ENCODE measurements around the gene FOXP1. TPM values are rescaled to one million over a fixed set of nuclear protein-coding genes. Genes with fewer than 3 reads are reported as not detected.
A peak's percentile ranks its signal among the peaks of the same experiment; 100 is the strongest.

The FOXP1 gene
- total RNA-seq, 2 experiments from 2014 or later, result 108 to 153 TPM

DNA sequence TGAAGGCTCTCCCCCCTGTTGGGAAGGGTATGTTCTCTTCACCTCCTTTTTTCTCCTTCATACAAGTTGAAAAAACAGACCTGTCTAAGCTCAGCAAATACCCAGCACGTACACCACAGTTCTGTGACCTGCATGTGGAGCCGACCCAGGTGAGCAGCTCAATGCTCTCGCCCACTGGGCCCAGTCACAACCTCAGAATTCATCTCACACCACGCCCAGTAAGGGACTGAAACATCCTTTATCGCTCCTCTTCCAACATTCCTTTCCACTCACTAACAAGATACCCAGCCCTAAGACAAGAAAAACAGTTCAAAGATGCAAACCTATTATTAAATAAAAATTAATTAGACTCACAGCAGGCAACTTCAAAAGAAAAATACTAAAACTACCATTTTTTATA lies 68.9 kb downstream of the FOXP1 start:
- ATAC-seq (no peak), DNase-seq (no peak)
- no peaks in the 10 kb centered on the region for H3K27me3 Mint-ChIP-seq
- H3K9me3 Mint-ChIP-seq (ENCODE audit: low read depth), result no peaks in the 10 kb centered on the region
- peaks cover 7% of the 10 kb centered on the region for H3K36me3 Mint-ChIP-seq (ENCODE audit: low read depth)
- ChIA-PET POLR2A (interaction anchor here (0.6 kb wide), 1 partner anchor 413 kb away, joined by 5 read pairs; no protein-coding TSS in a partner anchor), CTCF (interaction anchor here (1.1 kb wide), 1 partner anchor 159 kb away, joined by 3 read pairs; no protein-coding TSS in a partner anchor)
- intact Hi-C loops (cut with DNase I, micrococcal nuclease), result loop anchor here (5.0 to 10.0 kb wide), 4 partner anchors 207 to 970 kb away; no protein-coding TSS in a partner anchor
- no peak overlapping the region for H3K27ac Mint-ChIP-seq
- no peak overlapping the region for H3K4me3 Mint-ChIP-seq
- H3K4me1 Mint-ChIP-seq, result peaks cover 8% of the 10 kb centered on the region

GRCh38 chr3:71513515-71513914 lies 70.0 kb downstream of the FOXP1 start:
- H3K36me3 Mint-ChIP-seq (ENCODE audit: low read depth), result peaks cover 5% of the 10 kb centered on the region
- ChIA-PET POLR2A (no interaction called here), CTCF (interaction anchor here (0.7 kb wide), 1 partner anchor 157 kb away, joined by 3 read pairs; no protein-coding TSS in a partner anchor)
- H3K9me3 Mint-ChIP-seq (ENCODE audit: low read depth), result no peaks in the 10 kb centered on the region
- DNase-seq (no peak), ATAC-seq (peak; percentile 16)
- H3K4me1 Mint-ChIP-seq, result peaks cover 16% of the 10 kb centered on the region
- intact Hi-C loops (cut with DNase I, micrococcal nuclease), result loop anchor here (2.0 to 10.0 kb wide), 5 partner anchors 206 to 969 kb away; no protein-coding TSS in a partner anchor
- H3K27me3 Mint-ChIP-seq, result no peaks in the 10 kb centered on the region
- H3K27ac Mint-ChIP-seq, result no peak overlapping the region
- H3K4me3 Mint-ChIP-seq, result no peak overlapping the region

- H3K9me3 Mint-ChIP-seq (ENCODE audit: low read depth), result no peaks in the 10 kb centered on the region
- no peaks in the 10 kb centered on the region for H3K27me3 Mint-ChIP-seq
- CTCF ChIA-PET, result no interaction called here
- no peak overlapping the region for H3K27ac Mint-ChIP-seq
- H3K4me1 Mint-ChIP-seq, result peaks cover 16% of the 10 kb centered on the region
- no peak for ATAC-seq
- POLR2A ChIA-PET, result no interaction called here
- DNase-seq, result no peak
- H3K36me3 Mint-ChIP-seq (ENCODE audit: low read depth), result peaks cover 2% of the 10 kb centered on the region
- no peak overlapping the region for H3K4me3 Mint-ChIP-seq
- intact Hi-C loops (cut with DNase I, micrococcal nuclease), result loop anchor here (2.0 to 10.0 kb wide), 5 partner anchors 206 to 968 kb away; no protein-coding TSS in a partner anchor
Measured at GRCh38 chr3:71513081-71513480, 70.4 kb downstream of the FOXP1 start.

- Mint-ChIP-seq H3K27ac (no peak overlapping the region), H3K36me3 (ENCODE audit: low read depth) (peaks cover 2% of the 10 kb centered on the region), H3K9me3 (ENCODE audit: low read depth) (no peaks in the 10 kb centered on the region), H3K4me3 (no peak overlapping the region), H3K27me3 (no peaks in the 10 kb centered on the region), H3K4me1 (peaks cover 16% of the 10 kb centered on the region)
- DNase-seq (peak; percentile 21), ATAC-seq (peak; percentile 11)
- intact Hi-C loops (cut with DNase I, micrococcal nuclease), result loop anchor here (2.0 to 10.0 kb wide), 5 partner anchors 205 to 968 kb away; no protein-coding TSS in a partner anchor
- ChIA-PET CTCF (interaction anchor here (0.8 to 1.4 kb wide), 2 partner anchors 11 to 148 kb away, joined by 3 read pairs; no protein-coding TSS in a partner anchor), POLR2A (interaction anchor here (0.6 kb wide), 1 partner anchor 158 kb away, joined by 3 read pairs; no protein-coding TSS in a partner anchor)
Measured at GRCh38 chr3:71512544-71512943, 71.0 kb downstream of the FOXP1 start.

DNA sequence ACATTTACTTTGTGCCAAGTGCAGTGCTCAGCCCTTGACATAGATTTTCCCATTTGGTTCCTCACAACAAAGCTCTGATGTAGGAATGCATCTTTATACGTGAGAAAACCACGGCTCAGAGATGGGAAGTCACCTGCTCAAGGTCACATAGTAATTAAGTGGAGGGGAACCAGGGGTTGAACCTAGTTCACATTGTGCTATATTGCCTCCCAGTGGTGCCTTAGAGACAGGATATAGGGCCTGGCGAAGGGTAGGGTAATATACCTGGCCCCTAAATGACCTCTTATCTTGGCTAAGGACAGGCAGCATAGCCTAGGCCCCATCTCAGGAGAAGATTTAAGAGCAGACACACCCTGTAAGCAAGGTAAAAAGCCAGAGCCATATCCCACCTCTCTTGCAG lies 71.5 kb downstream of the FOXP1 start:
- ChIA-PET CTCF (interaction anchor here (0.7 to 1.4 kb wide), 5 partner anchors 11 to 961 kb away, joined by 3 read pairs; no protein-coding TSS in a partner anchor), POLR2A (interaction anchor here (0.6 kb wide), 1 partner anchor 158 kb away, joined by 3 read pairs; no protein-coding TSS in a partner anchor)
- H3K36me3 Mint-ChIP-seq (ENCODE audit: low read depth), result peaks cover 2% of the 10 kb centered on the region
- H3K4me3 Mint-ChIP-seq, result no peak overlapping the region
- no peaks in the 10 kb centered on the region for H3K9me3 Mint-ChIP-seq (ENCODE audit: low read depth)
- intact Hi-C loops (cut with DNase I, micrococcal nuclease), result loop anchor here (2.0 to 10.0 kb wide), 5 partner anchors 205 to 967 kb away; no protein-coding TSS in a partner anchor
- H3K4me1 Mint-ChIP-seq, result peaks cover 16% of the 10 kb centered on the region
- H3K27ac Mint-ChIP-seq, result no peak overlapping the region
- ATAC-seq (peak; percentile 95), DNase-seq (peak; percentile 50)
- H3K27me3 Mint-ChIP-seq, result no peaks in the 10 kb centered on the region

DNA sequence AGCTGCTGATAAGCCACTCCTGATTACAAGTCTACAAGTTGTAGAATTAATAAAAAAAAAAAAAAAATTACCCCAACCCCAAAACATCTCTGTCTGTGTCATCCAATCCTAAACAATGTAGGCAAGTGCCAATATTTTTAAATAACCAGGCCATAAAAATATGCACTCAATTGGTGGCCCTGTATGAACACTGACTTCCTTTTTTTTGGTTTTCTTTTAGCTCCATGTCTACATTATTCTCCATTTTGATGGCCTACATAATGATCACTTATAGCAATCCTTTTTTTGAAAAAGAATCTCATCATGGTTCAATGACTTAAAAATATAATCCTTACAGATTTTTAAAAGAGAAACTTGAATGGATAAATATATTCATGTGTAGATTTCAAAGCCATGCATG lies 72.1 kb downstream of the FOXP1 start:
- Mint-ChIP-seq H3K4me3 (no peak overlapping the region), H3K9me3 (ENCODE audit: low read depth) (no peaks in the 10 kb centered on the region), H3K36me3 (ENCODE audit: low read depth) (peaks cover 2% of the 10 kb centered on the region), H3K27ac (no peak overlapping the region), H3K4me1 (peaks cover 19% of the 10 kb centered on the region), H3K27me3 (no peaks in the 10 kb centered on the region)
- ATAC-seq (no peak), DNase-seq (no peak)
- ChIA-PET CTCF (interaction anchor here (0.7 to 2.1 kb wide), 5 partner anchors 14 to 961 kb away, joined by 3 to 5 read pairs (median 3); no protein-coding TSS in a partner anchor), POLR2A (no interaction called here)
- intact Hi-C loops (cut with DNase I, micrococcal nuclease), result loop anchor here (5.0 to 10.0 kb wide), 4 partner anchors 204 to 967 kb away; no protein-coding TSS in a partner anchor

- H3K27ac Mint-ChIP-seq, result no peak overlapping the region
- ChIA-PET POLR2A (no interaction called here), CTCF (interaction anchor here (1.0 to 2.1 kb wide), 6 partner anchors 14 to 960 kb away, joined by 3 to 5 read pairs (median 3); no protein-coding TSS in a partner anchor)
- no peaks in the 10 kb centered on the region for H3K27me3 Mint-ChIP-seq
- intact Hi-C loops (cut with DNase I, micrococcal nuclease), result loop anchor here (5.0 to 10.0 kb wide), 4 partner anchors 204 to 966 kb away; no protein-coding TSS in a partner anchor
- ATAC-seq (no peak), DNase-seq (no peak)
- H3K4me1 Mint-ChIP-seq, result peaks cover 22% of the 10 kb centered on the region
- no peak overlapping the region for H3K4me3 Mint-ChIP-seq
- H3K9me3 Mint-ChIP-seq (ENCODE audit: low read depth), result no peaks in the 10 kb centered on the region
- H3K36me3 Mint-ChIP-seq (ENCODE audit: low read depth), result peaks cover 2% of the 10 kb centered on the region
Measured at GRCh38 chr3:71511037-71511436, 72.5 kb downstream of the FOXP1 start.

- DNase-seq (no peak), ATAC-seq (no peak)
- H3K4me3 Mint-ChIP-seq, result no peak overlapping the region
- H3K4me1 Mint-ChIP-seq, result peaks cover 25% of the 10 kb centered on the region
- no peak overlapping the region for H3K27ac Mint-ChIP-seq
- no peaks in the 10 kb centered on the region for H3K27me3 Mint-ChIP-seq
- intact Hi-C loops (cut with DNase I, micrococcal nuclease), result loop anchor here (5.0 to 10.0 kb wide), 4 partner anchors 203 to 966 kb away; no protein-coding TSS in a partner anchor
- ChIA-PET POLR2A (interaction anchor here (0.5 kb wide), 1 partner anchor 78 kb away, joined by 3 read pairs; no protein-coding TSS in a partner anchor), CTCF (interaction anchor here (0.5 to 2.1 kb wide), 4 partner anchors 14 to 76 kb away, joined by 3 to 5 read pairs (median 4); no protein-coding TSS in a partner anchor)
- peaks cover 2% of the 10 kb centered on the region for H3K9me3 Mint-ChIP-seq (ENCODE audit: low read depth)
- peaks cover 2% of the 10 kb centered on the region for H3K36me3 Mint-ChIP-seq (ENCODE audit: low read depth)
Measured at GRCh38 chr3:71510510-71510909, 73.0 kb downstream of the FOXP1 start.

DNA sequence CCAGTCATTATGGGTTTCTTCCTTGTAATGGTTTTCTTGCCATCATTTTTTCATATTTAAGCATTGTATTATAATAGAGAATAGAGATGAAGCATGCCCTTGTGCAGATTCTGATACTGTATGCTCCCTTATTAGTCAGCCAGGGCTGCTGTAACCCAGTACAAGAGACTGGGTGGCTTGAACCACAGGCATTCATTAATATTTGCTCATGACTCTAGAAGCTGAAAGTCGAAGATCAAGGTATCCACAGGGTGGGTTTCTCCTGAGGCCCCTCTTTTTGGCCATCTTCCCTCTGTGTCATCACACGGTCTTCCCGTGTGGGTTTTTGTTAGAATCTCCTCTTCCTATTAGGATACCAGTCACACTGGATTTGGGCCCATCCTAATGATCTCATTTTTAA lies 74.5 kb downstream of the FOXP1 start:
- H3K36me3 Mint-ChIP-seq (ENCODE audit: low read depth), result peaks cover 2% of the 10 kb centered on the region
- ChIA-PET POLR2A (no interaction called here), CTCF (interaction anchor here (0.6 to 1.7 kb wide), 3 partner anchors 11 to 20 kb away, joined by 3 to 7 read pairs (median 7); no protein-coding TSS in a partner anchor)
- peaks cover 35% of the 10 kb centered on the region for H3K4me1 Mint-ChIP-seq
- no peaks in the 10 kb centered on the region for H3K27me3 Mint-ChIP-seq
- ATAC-seq, result no peak
- no peak overlapping the region for H3K4me3 Mint-ChIP-seq
- no peak for DNase-seq
- H3K9me3 Mint-ChIP-seq (ENCODE audit: low read depth), result peaks cover 2% of the 10 kb centered on the region
- intact Hi-C loops (cut with DNase I, micrococcal nuclease), result no loop called here
- H3K27ac Mint-ChIP-seq, result no peak overlapping the region

DNA sequence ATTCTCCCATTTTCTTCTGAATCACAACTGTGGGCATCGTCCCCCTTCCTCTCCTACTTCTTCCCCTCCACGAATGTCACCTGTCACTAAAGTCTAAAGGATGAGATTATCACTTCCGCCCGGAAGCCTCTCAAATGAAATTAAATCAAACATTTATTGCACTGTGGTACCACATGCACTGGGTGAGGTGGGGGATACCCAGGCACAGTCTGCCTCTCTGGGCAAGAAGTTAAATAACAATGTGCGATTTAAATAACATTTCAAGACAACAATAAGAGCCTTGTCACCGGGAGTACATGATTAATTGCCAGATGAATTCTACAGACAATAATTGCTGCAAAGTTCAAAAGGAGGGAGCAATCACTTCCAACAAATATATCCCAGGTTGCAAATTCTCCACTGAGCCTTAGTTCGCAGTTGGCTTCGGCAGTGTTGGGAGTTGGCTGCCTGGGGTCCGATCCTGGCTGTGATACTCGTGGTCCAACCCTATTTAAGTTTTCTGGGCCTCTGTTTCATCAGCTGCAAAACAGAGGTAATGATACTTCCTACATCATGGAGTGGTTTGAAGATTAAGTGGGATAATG lies 77.7 kb downstream of the FOXP1 start:
- Mint-ChIP-seq H3K36me3 (ENCODE audit: low read depth) (peaks cover 7% of the 10 kb centered on the region), H3K9me3 (ENCODE audit: low read depth) (peaks cover 2% of the 10 kb centered on the region), H3K4me1 (peaks cover 59% of the 10 kb centered on the region), H3K27ac (no peak overlapping the region), H3K4me3 (no peak overlapping the region), H3K27me3 (no peaks in the 10 kb centered on the region)
- no peak for ATAC-seq
- CTCF ChIA-PET, result interaction anchor here (0.7 kb wide), 1 partner anchor 30 kb away, joined by 4 read pairs; no protein-coding TSS in a partner anchor
- DNase-seq, result no peak
- intact Hi-C loops (cut with DNase I, micrococcal nuclease), result no loop called here
- POLR2A ChIA-PET, result no interaction called here

DNA sequence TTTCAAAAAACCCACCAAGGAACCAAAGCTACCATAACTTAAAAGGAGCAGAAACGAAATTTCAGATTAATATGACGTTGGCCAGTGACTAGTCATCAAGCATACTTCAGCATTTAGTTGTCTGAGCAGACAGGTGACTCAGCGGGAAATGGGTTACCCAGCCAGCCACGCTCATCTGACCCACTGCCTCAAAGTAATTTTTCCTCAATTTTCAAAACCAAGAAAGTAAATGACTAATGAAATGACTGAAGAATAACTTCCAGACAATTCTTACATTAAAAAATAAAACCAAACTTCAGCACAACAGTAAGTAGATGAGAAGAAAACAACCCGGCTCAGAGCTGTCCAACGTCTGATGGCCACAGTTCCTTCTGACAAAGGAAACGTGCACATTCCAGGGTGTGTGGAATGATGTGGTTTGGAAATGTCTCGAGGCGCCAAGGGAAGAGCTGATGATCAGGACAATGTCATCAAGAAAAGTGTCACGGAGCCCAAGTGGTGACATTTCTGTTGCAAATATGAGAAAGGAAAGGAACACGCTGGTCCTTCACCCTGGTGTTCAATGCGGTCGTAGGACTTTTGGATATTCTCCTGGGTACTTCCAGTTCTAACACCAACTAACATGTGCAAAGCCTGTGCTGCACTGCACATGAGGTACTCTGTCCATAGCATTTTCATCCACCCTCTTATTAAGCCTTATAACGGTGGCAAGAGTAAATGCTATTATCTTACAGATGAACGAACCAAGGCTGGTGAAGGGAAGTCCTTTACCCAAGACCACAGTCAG lies 79.1 kb downstream of the FOXP1 start:
- POLR2A ChIA-PET, result no interaction called here

More for the DNA sequence above, 79.1 kb downstream of the FOXP1 start:
- Mint-ChIP-seq H3K27ac (peak overlapping the region; percentile 67), H3K27me3 (no peaks in the 10 kb centered on the region), H3K4me3 (no peak overlapping the region), H3K9me3 (ENCODE audit: low read depth) (peaks cover 2% of the 10 kb centered on the region), H3K36me3 (ENCODE audit: low read depth) (peaks cover 8% of the 10 kb centered on the region), H3K4me1 (peaks cover 57% of the 10 kb centered on the region)
- intact Hi-C loops (cut with DNase I, micrococcal nuclease), result no loop called here
- DNase-seq (peak; percentile 69), ATAC-seq (peak; percentile 85)
- CTCF ChIA-PET, result interaction anchor here (0.8 to 1.5 kb wide), 4 partner anchors 12 to 206 kb away, joined by 3 to 6 read pairs (median 4); no protein-coding TSS in a partner anchor

Data from activated CD4-positive, alpha-beta T cell treated with anti-CD3 and anti-CD28 coated beads for 36 hours (primary cell).